GM23248 (cell line): Measurements from ENCODE around the gene NDUFAB1. TPM values are rescaled to one million over a fixed set of nuclear protein-coding genes. Genes with fewer than 3 reads are reported as not detected.
"Not testable (repeated sequence)": the region's sequence is repeated elsewhere in the genome, so short reads cannot be mapped to it uniquely, and the experiment has no call there.

Experiments used
- DNase-seq: peaks from one replicate; pipeline ENCODE4 v3.0.0-alpha.2; 2015
- H2AFZ ChIP-seq: fragments of 200-600 bp; sonication (generic); 2 replicates; pipeline ENCODE4 v1.6.1; 2016; ENCODE audit warnings: antibody characterized with exemption
- H3F3A ChIP-seq: fragments of 200-600 bp; sonication (generic); 2 replicates; pipeline ENCODE4 v1.6.1; 2016; ENCODE audit warnings: mild to moderate bottlenecking, antibody characterized with exemption, mixed run types; ENCODE audit not compliant: insufficient read depth
- H3K27ac ChIP-seq: fragments of 200-600 bp; sonication (generic); 2 replicates; pipeline ENCODE4 v1.5.1; 2016; ENCODE audit warnings: mild to moderate bottlenecking
- H3K27me3 ChIP-seq: fragments of 200-600 bp; sonication (generic); replicated peaks from 2 replicates; pipeline ENCODE4 v1.6.1; 2016; ENCODE audit warnings: mild to moderate bottlenecking; ENCODE audit not compliant: insufficient read depth
- H3K36me3 ChIP-seq: fragments of 200-600 bp; sonication (generic); 2 replicates; pipeline ENCODE4 v1.6.1; 2016; ENCODE audit warnings: low read depth, mild to moderate bottlenecking
- H3K4me1 ChIP-seq: fragments of 200-600 bp; sonication (generic); 2 replicates; pipeline ENCODE4 v1.6.1; 2016; ENCODE audit warnings: mild to moderate bottlenecking; ENCODE audit not compliant: insufficient read depth
- H3K4me2 ChIP-seq: fragments of 200-600 bp; sonication (generic); one replicate; pipeline ENCODE4 v1.6.1; 2016; ENCODE audit warnings: mild to moderate bottlenecking; ENCODE audit not compliant: unreplicated experiment
- H3K4me3 ChIP-seq: fragments of 200-600 bp; sonication (generic); 2 replicates; pipeline ENCODE4 v1.5.1; 2016; ENCODE audit warnings: mild to moderate bottlenecking
- H3K79me2 ChIP-seq: fragments of 200-600 bp; sonication (generic); 2 replicates; pipeline ENCODE4 v1.6.1; 2016; ENCODE audit warnings: mild to moderate bottlenecking; ENCODE audit not compliant: insufficient read depth
- H3K9ac ChIP-seq: fragments of 200-600 bp; sonication (generic); 2 replicates; pipeline ENCODE4 v1.6.1; 2016; ENCODE audit warnings: mild to moderate bottlenecking
- H3K9me2 ChIP-seq: fragments of 200-600 bp; sonication (generic); 2 replicates; pipeline ENCODE4 v1.6.1; 2016; ENCODE audit warnings: mixed run types, mild to moderate bottlenecking, moderate library complexity; ENCODE audit not compliant: insufficient read depth
- H3K9me3 ChIP-seq: fragments of 200-600 bp; sonication (generic); one replicate; pipeline ENCODE4 v1.6.1; 2017; ENCODE audit warnings: low read depth
- H4K20me1 ChIP-seq: fragments of 200-600 bp; sonication (generic); 2 replicates; pipeline ENCODE4 v1.6.0; 2016; ENCODE audit not compliant: insufficient read depth
- EZH2 ChIP-seq: fragments of 200-600 bp; sonication (generic); IDR thresholded peaks from 2 replicates; pipeline ENCODE4 v1.6.1; 2018; ENCODE audit warnings: antibody characterized with exemption, mild to moderate bottlenecking; ENCODE audit not compliant: insufficient read depth, poor library complexity, severe bottlenecking
- EZH2phosphoT487 ChIP-seq: fragments of 200-600 bp; sonication (generic); IDR thresholded peaks from 2 replicates; pipeline ENCODE4 v1.6.1; 2018; ENCODE audit warnings: antibody characterized with exemption, moderate library complexity, mild to moderate bottlenecking, low read depth; ENCODE audit not compliant: insufficient read depth
- WGBS, 2 experiments: methylation state at CpG; one replicate each; pipeline ENCODE4 v1.1.6; 2015 to 2017; ENCODE audit warnings: low lambda C conversion rate in 2 of 2, low coverage in 1 of 2; ENCODE audit errors: missing lambda C conversion rate in 2 of 2; 5-methylcytosine and 5-hydroxymethylcytosine counted together
- in situ Hi-C: fragments of 300-500 bp; cut with MboI; formaldehyde crosslinking; loops from 2 replicates; pipeline ENCODE4 v1.15.0; 2020
- polyA plus RNA-seq: library from polyadenylated mRNA; unstranded; fragments of >200 nt; fragmentation: Nextera tagmentation; extraction: Ambion mirVana; gene quantifications from 2 replicates; pipeline ENCODE4 v1.2.1, GENCODE V29; 2016
- total RNA-seq: library from RNA; depleted of rRNA; stranded (reverse); fragments of >200 nt; shearing (Covaris generic); gene quantifications from 2 replicates; pipeline ENCODE4 v1.2.3, GENCODE V29; 2014

The NDUFAB1 gene
- total and polyA plus RNA-seq, 2 experiments from 2014 or later: 78.9 to 235 TPM

DNA sequence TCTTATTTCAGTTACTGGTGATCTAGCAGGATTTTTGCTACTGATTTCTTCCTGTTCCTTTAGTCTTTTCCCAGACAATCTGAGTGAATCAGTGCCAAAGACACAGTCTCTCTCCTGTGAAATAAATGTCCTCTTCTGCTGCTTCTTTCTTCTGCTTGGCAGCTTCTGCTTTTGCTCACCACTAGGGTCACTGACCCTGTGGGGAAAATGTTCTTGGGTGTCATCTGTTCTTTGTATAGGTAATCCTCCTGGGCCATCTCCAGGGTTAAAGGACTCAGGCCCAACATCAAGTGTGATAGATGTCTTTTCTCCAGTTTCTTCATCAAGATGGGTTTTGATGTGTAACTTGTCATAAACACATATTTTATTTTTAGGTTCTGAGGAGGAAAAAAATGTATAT is 39.8 kb upstream of the NDUFAB1 start:
- H3K4me1 ChIP-seq: peaks cover 7% of the 10 kb centered on the region; the same call in 1 of the 2 replicates
- no peaks in the 10 kb centered on the region for H3K27me3 ChIP-seq
- no peak overlapping the region for H3K4me2 ChIP-seq
- H3K9me3 ChIP-seq: no peaks in the 10 kb centered on the region
- TF ChIP-seq EZH2: no peak
- no peak for TF ChIP-seq EZH2phosphoT487
- H3K27ac ChIP-seq: no peak overlapping the region
- in situ Hi-C loops: no loop called here
- H3K9me2 ChIP-seq: no peaks in the 10 kb centered on the region
- H4K20me1 ChIP-seq: no peaks in the 10 kb centered on the region
- no peak overlapping the region for H3K9ac ChIP-seq
- DNase-seq: peak; percentile 5
- peaks cover 71% of the 10 kb centered on the region for H3K79me2 ChIP-seq
- no peak overlapping the region for H3K4me3 ChIP-seq
- no peak overlapping the region for H2AFZ ChIP-seq
- H3K36me3 ChIP-seq: peaks cover 18% of the 10 kb centered on the region; the same call in 1 of the 2 replicates
- no peaks in the 10 kb centered on the region for H3F3A ChIP-seq

DNA sequence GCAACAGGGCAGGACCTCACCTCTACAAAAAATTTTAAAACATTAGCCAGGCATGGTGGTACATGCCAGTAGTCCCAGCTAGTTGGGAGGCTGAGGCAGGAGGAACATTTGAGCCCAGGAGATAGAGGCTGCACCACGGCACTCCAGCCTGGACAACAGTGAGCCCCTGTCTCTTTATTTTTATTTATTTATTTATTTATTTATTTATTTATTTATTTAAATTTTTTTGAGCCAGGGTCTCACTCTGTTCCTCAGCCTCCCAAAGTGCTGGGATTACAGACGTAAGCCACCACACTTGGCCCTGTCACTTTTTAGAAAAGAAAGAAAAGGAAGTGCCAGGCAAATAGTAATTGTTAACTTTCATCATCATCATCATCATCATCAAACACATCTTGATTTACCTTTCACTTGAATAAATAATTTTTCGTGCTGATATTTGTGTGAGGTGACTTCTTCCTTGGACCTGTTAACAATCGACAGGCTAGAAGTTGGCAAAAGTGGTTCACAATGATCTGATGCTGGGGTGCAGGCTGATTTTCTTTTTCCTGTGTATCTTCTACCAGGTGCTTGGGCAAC is 38.4 kb upstream of the NDUFAB1 start:
- TF ChIP-seq EZH2phosphoT487: no peak
- in situ Hi-C loops: no loop called here

DNA sequence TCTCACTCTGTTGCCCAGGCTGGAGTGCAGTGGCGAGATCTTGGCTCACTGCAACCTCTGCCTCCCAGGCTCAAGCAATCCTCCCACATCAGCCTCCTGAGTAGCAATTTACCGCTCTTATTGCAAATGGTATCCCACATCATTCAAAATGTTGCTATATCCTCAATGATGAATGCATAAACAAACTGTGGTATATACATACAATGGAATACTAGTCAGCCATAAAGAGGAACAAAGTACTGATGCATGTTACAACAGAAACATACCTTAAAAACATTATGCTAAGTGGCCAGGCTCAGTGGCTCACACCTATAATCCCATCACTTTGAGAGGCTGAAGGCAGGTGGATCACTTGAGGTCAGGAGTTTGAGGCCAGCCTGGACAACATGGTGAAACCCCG is 35.8 kb upstream of the NDUFAB1 start:
- Histone ChIP-seq H3K36me3 (peaks cover 40% of the 10 kb centered on the region; the same call in 1 of the 2 replicates), H3K79me2 (peaks cover 51% of the 10 kb centered on the region)
- H3K9ac ChIP-seq, H4K20me1 ChIP-seq, H3K27me3 ChIP-seq, H3K4me1 ChIP-seq, in situ Hi-C loops, H3F3A ChIP-seq, H3K9me3 ChIP-seq, DNase-seq, H3K27ac ChIP-seq, H2AFZ ChIP-seq, H3K4me3 ChIP-seq, H3K9me2 ChIP-seq, H3K4me2 ChIP-seq: not testable (repeated sequence)
- 95 to 99% methylated on average over 3 of the region's 3 CpGs for WGBS, 2 experiments

More for the DNA sequence above, 38.4 kb upstream of the NDUFAB1 start:
- no peaks in the 10 kb centered on the region for H3K9me2 ChIP-seq
- no peak overlapping the region for H3K4me3 ChIP-seq
- no peaks in the 10 kb centered on the region for H3F3A ChIP-seq
- H3K27me3 ChIP-seq: no peaks in the 10 kb centered on the region
- peaks cover 61% of the 10 kb centered on the region for H3K79me2 ChIP-seq
- H4K20me1 ChIP-seq: no peaks in the 10 kb centered on the region
- no peaks in the 10 kb centered on the region for H3K4me1 ChIP-seq
- no peak overlapping the region for H3K9ac ChIP-seq
- no peak for DNase-seq
- WGBS, 2 experiments: 94 to 96% methylated on average over 4 of the region's 4 CpGs
- H3K9me3 ChIP-seq: no peaks in the 10 kb centered on the region
- no peak overlapping the region for H3K4me2 ChIP-seq
- no peak overlapping the region for H3K27ac ChIP-seq
- peaks cover 26% of the 10 kb centered on the region; the same call in 1 of the 2 replicates for H3K36me3 ChIP-seq
- no peak overlapping the region for H2AFZ ChIP-seq

DNA sequence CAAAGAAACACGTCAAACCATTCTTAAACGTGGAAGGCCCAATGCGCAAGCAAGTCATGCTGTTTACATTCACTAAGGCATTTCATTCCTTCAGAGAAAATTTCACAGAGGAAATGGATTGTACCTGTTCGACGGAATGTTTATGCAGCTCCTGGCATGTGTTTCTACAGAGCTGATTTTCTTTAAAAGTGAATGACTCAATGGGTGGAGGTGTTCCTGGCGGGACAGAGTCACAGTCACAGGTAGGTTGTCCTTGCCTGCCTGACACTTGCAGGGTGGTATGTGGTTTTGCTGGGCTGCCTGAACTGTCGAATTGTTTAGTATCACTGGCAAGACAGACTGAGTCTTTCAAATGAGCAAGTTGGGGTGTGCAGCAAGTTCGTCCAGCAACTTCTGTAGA is 33.4 kb upstream of the NDUFAB1 start:
- Histone ChIP-seq H3K9ac (no peak overlapping the region), H3K4me3 (no peak overlapping the region), H3K36me3 (peaks cover 34% of the 10 kb centered on the region; the same call in 1 of the 2 replicates), H3K27me3 (no peaks in the 10 kb centered on the region), H3K27ac (no peak overlapping the region), H3K9me2 (no peaks in the 10 kb centered on the region), H3K4me2 (no peak overlapping the region), H3K4me1 (no peaks in the 10 kb centered on the region), H3K79me2 (peaks cover 41% of the 10 kb centered on the region), H4K20me1 (no peaks in the 10 kb centered on the region), H3F3A (no peaks in the 10 kb centered on the region), H2AFZ (no peak overlapping the region), H3K9me3 (no peaks in the 10 kb centered on the region)
- 90 to 93% methylated on average over 8 of the region's 8 CpGs for WGBS, 2 experiments
- TF ChIP-seq EZH2phosphoT487: no peak
- TF ChIP-seq EZH2: no peak
- in situ Hi-C loops: no loop called here
- no peak for DNase-seq

DNA sequence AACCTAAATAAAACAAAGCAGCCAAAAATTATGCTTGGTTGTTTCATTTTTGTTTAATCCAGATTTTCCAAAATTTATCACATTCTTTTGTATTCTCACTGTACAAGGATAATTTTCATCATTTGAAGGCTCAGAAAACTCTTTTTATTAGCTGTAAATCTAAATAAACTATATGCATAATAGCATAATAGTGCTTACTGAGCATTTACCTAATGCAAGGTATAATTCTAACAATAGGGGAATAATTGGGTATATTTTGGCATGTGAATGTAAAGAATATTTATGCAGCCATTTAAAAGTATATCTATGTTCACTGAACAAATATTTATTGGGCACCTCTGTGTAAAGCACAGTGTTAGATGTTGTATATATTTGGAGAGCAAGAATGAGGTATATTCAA is 28.0 kb upstream of the NDUFAB1 start:
- no peaks in the 10 kb centered on the region for H3K27me3 ChIP-seq
- TF ChIP-seq EZH2phosphoT487 (no peak), EZH2 (no peak)
- H3K27ac ChIP-seq: no peak overlapping the region
- no peak overlapping the region for H2AFZ ChIP-seq
- no peak overlapping the region for H3K9ac ChIP-seq
- H3K4me1 ChIP-seq: no peaks in the 10 kb centered on the region
- peaks cover 55% of the 10 kb centered on the region; the same call in 1 of the 2 replicates for H3K36me3 ChIP-seq
- no peaks in the 10 kb centered on the region; the same call in 1 of the 2 replicates for H4K20me1 ChIP-seq
- no peaks in the 10 kb centered on the region for H3K9me2 ChIP-seq
- H3K9me3 ChIP-seq: no peaks in the 10 kb centered on the region
- no peak for DNase-seq
- H3F3A ChIP-seq: no peaks in the 10 kb centered on the region
- no peak overlapping the region for H3K4me2 ChIP-seq
- peaks cover 1% of the 10 kb centered on the region; the same call in 1 of the 2 replicates for H3K79me2 ChIP-seq
- H3K4me3 ChIP-seq: no peak overlapping the region
- in situ Hi-C loops: no loop called here
